SK-N-DZ (cell line): Measurements from ENCODE around the gene MPO.

Source experiments
- DNase-seq: peaks from one replicate; pipeline ENCODE4 v3.0.0-alpha.2; 2015; ENCODE audit warnings: low spot score

The MPO gene

DNA sequence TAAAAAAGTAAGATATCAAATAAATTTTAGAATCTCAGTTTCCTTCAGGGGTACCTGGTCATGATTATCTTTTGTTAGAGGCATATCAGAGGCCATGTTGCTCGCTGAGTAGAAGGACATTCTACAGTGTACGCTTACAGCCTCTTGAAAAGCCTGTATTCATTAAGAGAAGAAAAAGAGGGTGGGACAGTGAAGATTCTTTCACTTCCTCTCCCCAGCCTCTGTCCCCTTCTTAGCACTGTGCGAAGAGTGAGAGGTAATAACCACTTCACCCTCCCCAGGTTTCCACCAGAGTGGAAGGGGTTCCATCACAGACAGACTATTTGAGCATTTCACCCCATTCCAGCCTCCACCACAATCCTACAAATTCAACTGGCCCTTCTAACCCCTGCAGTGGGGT is 47.2 kb downstream of the MPO start:
- no peak for DNase-seq

DNA sequence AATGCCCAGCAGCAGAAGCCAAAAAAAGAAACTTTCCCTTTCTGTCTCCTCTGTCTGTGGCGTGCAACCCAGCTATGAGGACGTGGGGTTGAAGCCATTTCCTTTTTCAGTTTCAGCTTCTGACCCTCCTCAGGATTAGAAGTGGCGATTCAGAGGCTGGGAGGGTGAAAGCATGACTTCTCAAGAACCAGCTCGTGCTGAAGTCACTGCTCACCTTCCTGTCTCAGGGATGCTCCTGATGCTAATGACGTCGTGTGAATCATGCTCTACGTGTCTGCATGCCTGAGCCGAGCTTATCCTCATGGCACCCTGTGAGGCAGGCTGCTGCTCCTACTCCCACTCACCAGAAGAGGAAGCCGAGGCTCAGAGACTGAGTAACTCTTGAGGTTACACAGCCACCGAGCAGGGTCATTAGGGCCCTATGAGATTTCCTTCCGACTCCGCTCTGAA is 48.0 kb downstream of the MPO start:
- no peak for DNase-seq

- no peak for DNase-seq
Observed at GRCh38 chr17:58231641-58232040, 49.1 kb downstream of the MPO start.

DNA sequence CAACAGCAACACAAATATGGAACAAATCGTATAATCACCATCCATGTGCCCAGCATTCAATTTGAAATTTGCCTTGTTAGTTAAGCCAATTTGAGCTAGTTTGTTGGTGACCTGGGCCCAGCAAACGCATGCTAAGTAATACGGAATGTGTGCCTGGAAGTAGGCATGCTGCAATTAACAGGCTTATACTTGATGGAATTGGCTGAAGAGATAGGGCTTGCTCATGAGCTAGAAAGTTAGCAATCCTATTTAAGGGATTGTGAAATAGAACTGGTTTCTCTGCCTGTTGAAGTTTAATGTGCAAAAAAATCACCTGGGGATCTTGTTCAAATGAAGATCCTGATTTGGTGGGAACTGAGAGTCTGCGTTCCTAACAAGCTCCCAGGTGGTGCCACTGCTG is 50.9 kb downstream of the MPO start:
- DNase-seq = no peak

GRCh38 chr17:58229384-58229783 is 51.4 kb downstream of the MPO start:
- no peak for DNase-seq

DNA sequence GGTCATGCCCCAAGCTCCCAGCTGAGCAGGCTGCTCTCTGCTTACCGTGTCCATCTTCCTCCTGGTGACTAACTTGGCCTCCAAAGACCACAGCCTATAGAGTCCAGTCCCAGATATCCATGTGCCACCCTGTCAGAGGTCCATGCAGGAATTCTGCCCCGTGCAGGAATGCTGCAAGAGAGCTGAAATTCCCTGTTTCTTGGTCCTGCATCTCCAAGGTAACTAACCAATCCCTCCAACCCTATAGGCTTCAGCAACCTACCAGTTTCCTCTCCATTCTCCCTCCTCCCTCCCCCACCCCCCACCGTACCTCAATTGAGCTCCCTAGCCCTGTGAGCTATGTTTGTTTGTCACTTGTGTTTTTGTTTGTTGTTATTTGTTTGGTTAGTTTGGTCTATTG is 52.1 kb downstream of the MPO start:
- no peak for DNase-seq

DNA sequence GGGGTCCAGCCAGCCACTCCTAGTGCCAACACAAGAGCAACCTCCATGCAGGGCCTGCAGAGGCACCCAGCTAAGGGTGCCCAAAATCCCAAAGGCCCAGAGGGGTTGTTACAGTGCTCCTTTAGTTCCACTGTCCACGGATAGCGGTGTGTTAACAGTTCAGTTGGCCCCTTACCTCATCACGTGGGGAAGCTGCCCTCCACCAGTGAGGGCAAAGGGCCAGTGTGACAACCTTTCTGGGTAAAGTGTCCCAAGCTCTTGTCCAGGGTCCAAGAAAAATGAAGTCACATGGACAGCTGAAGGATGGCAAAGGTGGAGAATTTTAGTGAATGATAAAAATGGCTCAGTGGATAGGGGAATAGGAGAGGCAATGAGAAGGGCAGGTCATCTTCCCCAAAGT is 53.0 kb downstream of the MPO start:
- no peak for DNase-seq

- no peak for DNase-seq
Observed at GRCh38 chr17:58224315-58224714, 56.4 kb downstream of the MPO start.
